HepG2 (cell line): ENCODE measurements around the gene NUP214. TPM values are rescaled to one million over a fixed set of nuclear protein-coding genes. Genes with fewer than 3 reads are reported as not detected.

Source experiments
- ATAC-seq: fragments of 200-7000 bp; cut with Tn5 transposase; 3 replicates; pipeline ENCODE4 v1.9.1; 2020; ENCODE audit warnings: mild to moderate bottlenecking, moderate library complexity
- BruUV-seq: library from RNA; stranded (reverse); fragments of 400-500 nt; replicated peaks from 2 replicates; lab custom pipeline; 2021; lab: Mats Ljungman, UMichigan
- CTCF ChIA-PET: fragments of 300-600 bp; formaldehyde crosslinking; extraction: SDS; loops from one replicate; lab custom pipeline; 2021; ENCODE audit warnings: low total read pairs, inconsistent platforms, low intra/inter-chr PET ratio; lab: Yijun Ruan, JAX
- POLR2A ChIA-PET: fragments of 350-600 bp; sonication (Branson Sonifier 250); formaldehyde crosslinking; loops from one replicate; lab custom pipeline; 2020; ENCODE audit warnings: antibody characterized with exemption, inconsistent platforms; lab: Yijun Ruan, JAX
- DNase-seq: peaks from one replicate; pipeline ENCODE4 v3.0.0-alpha.2; 2015; ENCODE audit warnings: low spot score
- FAIRE-seq: peaks from 3 replicates; lab custom pipeline; 2011; peaks lifted over from hg19 to GRCh38; lab: Jason Lieb, UNC
- H2AFZ ChIP-seq: one replicate; pipeline ENCODE4 v1.6.1; 2011; ENCODE audit warnings: low read length, inconsistent platforms
- H3K27ac ChIP-seq: fragments of 300-600 bp; 3 replicates; pipeline ENCODE4 v1.8.0; 2011; ENCODE audit warnings: mixed run types, mild to moderate bottlenecking, mixed read lengths, low read length, inconsistent platforms; ENCODE audit not compliant: insufficient read depth; ENCODE audit errors: extremely low read length
- H3K27me3 ChIP-seq, 2 experiments: fragments of 200-600 bp in 1 of 2; 2 replicates in 1 of 2; 3 replicates in 1 of 2; pipeline versions ENCODE4 v1.6.0 to v1.8.0; 2011; ENCODE audit warnings: low read length in 2 of 2, mild to moderate bottlenecking in 2 of 2, moderate library complexity in 2 of 2, inconsistent platforms in 1 of 2; ENCODE audit not compliant: insufficient read depth in 2 of 2, control insufficient read depth in 1 of 2
- H3K36me3 ChIP-seq, 2 experiments: fragments of 200-600 bp in 1 of 2; replicated peaks in 1 of 2; 2 replicates in 1 of 2; 3 replicates in 1 of 2; pipeline versions ENCODE4 v1.5.1 to v1.8.0; 2011; ENCODE audit warnings: low read length in 2 of 2, inconsistent platforms in 1 of 2; ENCODE audit not compliant: insufficient read depth in 2 of 2, control insufficient read depth in 1 of 2
- H3K4me1 ChIP-seq: 2 replicates; pipeline ENCODE4 v1.5.1; 2012; ENCODE audit warnings: low read length, inconsistent platforms; ENCODE audit not compliant: insufficient read depth
- H3K4me2 ChIP-seq: 2 replicates; pipeline ENCODE4 v1.6.0; 2011; ENCODE audit warnings: low read depth, low read length, inconsistent platforms
- H3K4me3 ChIP-seq, 3 experiments: fragments of 200-600 bp in 1 of 3; sonication (generic), shearing (Covaris generic) in 1 of 3; replicated peaks in 1 of 3; 2 replicates each; pipeline ENCODE4 v1.5.1; 2011 to 2016; ENCODE audit warnings: low read length in 3 of 3, inconsistent platforms in 2 of 3, low read depth in 2 of 3, mild to moderate bottlenecking in 2 of 3, control low read depth in 1 of 3, mixed read lengths in 1 of 3; ENCODE audit not compliant: insufficient read depth in 1 of 3
- H3K79me2 ChIP-seq: one replicate; pipeline ENCODE4 v1.6.1; 2011; ENCODE audit warnings: low read length, inconsistent platforms; ENCODE audit not compliant: insufficient read depth
- H3K9ac ChIP-seq: 2 replicates; pipeline ENCODE4 v1.6.0; 2011; ENCODE audit warnings: mild to moderate bottlenecking, low read depth, low read length, inconsistent platforms; ENCODE audit not compliant: insufficient read depth
- H3K9me3 ChIP-seq: 2 replicates; pipeline ENCODE4 v1.5.1; 2012; ENCODE audit warnings: mild to moderate bottlenecking, low read length
- H4K20me1 ChIP-seq: 2 replicates; pipeline ENCODE4 v1.6.0; 2011; ENCODE audit warnings: inconsistent platforms, mild to moderate bottlenecking, low read length, moderate library complexity; ENCODE audit not compliant: insufficient read depth
- ARID4A ChIP-seq: sonication (generic); formaldehyde crosslinking; IDR thresholded peaks from 2 replicates; pipeline ENCODE4 v1.5.0; 2020; ENCODE audit warnings: mild to moderate bottlenecking, missing genetic modification reagents, borderline replicate concordance
- CENPX ChIP-seq: sonication (generic); formaldehyde crosslinking; IDR thresholded peaks from 2 replicates; pipeline ENCODE4 v1.9.0; 2021; ENCODE audit warnings: mild to moderate bottlenecking, missing genetic modification reagents, moderate library complexity
- ETV5 ChIP-seq: IDR thresholded peaks from 2 replicates; pipeline ENCODE4 v1.6.1; 2018; ENCODE audit warnings: missing biosample characterization, missing genetic modification reagents, inconsistent platforms, borderline replicate concordance
- KMT2A ChIP-seq: sonication (generic); formaldehyde crosslinking; IDR thresholded peaks from 2 replicates; pipeline ENCODE4 v1.4.0; 2020; ENCODE audit warnings: missing genetic modification reagents
- YEATS2 ChIP-seq: sonication (generic); formaldehyde crosslinking; IDR thresholded peaks from 2 replicates; pipeline ENCODE4 v1.4.0; 2020; ENCODE audit warnings: missing genetic modification reagents, borderline replicate concordance
- ZNF556 ChIP-seq: sonication (generic); formaldehyde crosslinking; IDR thresholded peaks from 2 replicates; pipeline ENCODE4 v1.4.0; 2020; ENCODE audit warnings: mild to moderate bottlenecking, missing genetic modification reagents, borderline replicate concordance
- ZNF629 ChIP-seq: sonication (generic); formaldehyde crosslinking; conservative IDR thresholded peaks from 2 replicates; pipeline ENCODE4 v1.5.0; 2020; ENCODE audit warnings: missing genetic modification reagents
- ZNF674 ChIP-seq: sonication (generic); formaldehyde crosslinking; IDR thresholded peaks from 2 replicates; pipeline ENCODE4 v1.5.0; 2020; ENCODE audit warnings: low read depth, mild to moderate bottlenecking, missing genetic modification reagents
- in situ Hi-C: cut with HindIII; loops from 2 replicates; pipeline ENCODE4 v1.10.0; 2017; ENCODE audit warnings: low pct_unique_long_range_greater_than_20kb; ENCODE audit not compliant: extremely low pct_ligation_motif_present
- intact Hi-C: fragments of 100-400 bp; cut with micrococcal nuclease; formaldehyde crosslinking; loops from one replicate; pipeline ENCODE4 v1.10.0; 2022; ENCODE audit not compliant: unreplicated experiment
- polyA plus RNA-seq, 8 experiments: library from polyadenylated mRNA; depleted of rRNA in 3 of 8; stranded (reverse) in 7 of 8; unstranded in 1 of 8; fragments of >200 nt; fragmentation: Illumina TruSeq in 4 of 8; extraction: Trizol in 4 of 8; gene quantifications; 2 replicates each; pipeline versions ENCODE4 v1.2.1 to v1.2.3, GENCODE V29; 2011 to 2016; ENCODE audit warnings: low read depth in 4 of 8, missing spikeins in 1 of 8, mixed read lengths in 1 of 8; ENCODE audit not compliant: insufficient read depth in 1 of 8
- total RNA-seq, 5 experiments: library from RNA; depleted of rRNA; stranded (reverse); fragments of >200 nt; fragmentation: Illumina TruSeq; extraction: Trizol; gene quantifications; 2 replicates each; pipeline ENCODE4 v1.2.3, GENCODE V29; 2016; ENCODE audit warnings: low read depth in 1 of 5
- TF ChIP-seq, protein P1 (sequence below): sonication (generic); formaldehyde crosslinking; IDR thresholded peaks from 2 replicates; pipeline ENCODE4 v1.5.1; 2020; ENCODE audit warnings: mild to moderate bottlenecking, missing genetic modification reagents, borderline replicate concordance
- TF ChIP-seq, protein P2 (sequence below): sonication (generic); formaldehyde crosslinking; IDR thresholded peaks from 2 replicates; pipeline ENCODE4 v1.4.0; 2020; ENCODE audit warnings: mild to moderate bottlenecking, missing genetic modification reagents, borderline replicate concordance

Gene NUP214
- total and polyA plus RNA-seq, 2 of the 13 experiments (the other 11 are each of a cell fraction or from before 2014, with no cell fraction given): 8.4 to 16.0 TPM

- TF ChIP-seq ARID4A (CRISPR knock-in tag) (no peak), ZNF629 (no peak), ZNF556 (CRISPR knock-in tag) (no peak), CENPX (CRISPR knock-in tag) (no peak), KMT2A (CRISPR knock-in tag) (no peak), ETV5 (CRISPR knock-in tag) (no peak)
Observed at GRCh38 chr9:131162886-131163285, 37.5 kb downstream of the NUP214 start (continued).

- no peak overlapping the region for H3K4me3 ChIP-seq
- no peak overlapping the region for H3K27ac ChIP-seq
- no TSS peak for BruUV-seq
- H3K4me1 ChIP-seq: no peaks in the 10 kb centered on the region
- H3K4me2 ChIP-seq: no peak overlapping the region
- ChIA-PET CTCF (no interaction called here), POLR2A (no interaction called here)
- no peak overlapping the region for H2AFZ ChIP-seq
- H3K27me3 ChIP-seq: no peaks in the 10 kb centered on the region
- no peaks in the 10 kb centered on the region for H3K79me2 ChIP-seq
- intact Hi-C loops (no loop called here), in situ Hi-C loops (no loop called here)
- no peak for FAIRE-seq
- no peak for DNase-seq
- H3K36me3 ChIP-seq: peaks cover 17 to 79% of the 10 kb centered on the region in 2 experiments; a peak in 4 of 5 replicates
- no peak for ATAC-seq
- no peaks in the 10 kb centered on the region for H3K9me3 ChIP-seq
- no peak overlapping the region for H3K9ac ChIP-seq
- peaks cover 4% of the 10 kb centered on the region; the same call in 1 of the 2 replicates for H4K20me1 ChIP-seq
- TF ChIP-seq, protein P1, sequence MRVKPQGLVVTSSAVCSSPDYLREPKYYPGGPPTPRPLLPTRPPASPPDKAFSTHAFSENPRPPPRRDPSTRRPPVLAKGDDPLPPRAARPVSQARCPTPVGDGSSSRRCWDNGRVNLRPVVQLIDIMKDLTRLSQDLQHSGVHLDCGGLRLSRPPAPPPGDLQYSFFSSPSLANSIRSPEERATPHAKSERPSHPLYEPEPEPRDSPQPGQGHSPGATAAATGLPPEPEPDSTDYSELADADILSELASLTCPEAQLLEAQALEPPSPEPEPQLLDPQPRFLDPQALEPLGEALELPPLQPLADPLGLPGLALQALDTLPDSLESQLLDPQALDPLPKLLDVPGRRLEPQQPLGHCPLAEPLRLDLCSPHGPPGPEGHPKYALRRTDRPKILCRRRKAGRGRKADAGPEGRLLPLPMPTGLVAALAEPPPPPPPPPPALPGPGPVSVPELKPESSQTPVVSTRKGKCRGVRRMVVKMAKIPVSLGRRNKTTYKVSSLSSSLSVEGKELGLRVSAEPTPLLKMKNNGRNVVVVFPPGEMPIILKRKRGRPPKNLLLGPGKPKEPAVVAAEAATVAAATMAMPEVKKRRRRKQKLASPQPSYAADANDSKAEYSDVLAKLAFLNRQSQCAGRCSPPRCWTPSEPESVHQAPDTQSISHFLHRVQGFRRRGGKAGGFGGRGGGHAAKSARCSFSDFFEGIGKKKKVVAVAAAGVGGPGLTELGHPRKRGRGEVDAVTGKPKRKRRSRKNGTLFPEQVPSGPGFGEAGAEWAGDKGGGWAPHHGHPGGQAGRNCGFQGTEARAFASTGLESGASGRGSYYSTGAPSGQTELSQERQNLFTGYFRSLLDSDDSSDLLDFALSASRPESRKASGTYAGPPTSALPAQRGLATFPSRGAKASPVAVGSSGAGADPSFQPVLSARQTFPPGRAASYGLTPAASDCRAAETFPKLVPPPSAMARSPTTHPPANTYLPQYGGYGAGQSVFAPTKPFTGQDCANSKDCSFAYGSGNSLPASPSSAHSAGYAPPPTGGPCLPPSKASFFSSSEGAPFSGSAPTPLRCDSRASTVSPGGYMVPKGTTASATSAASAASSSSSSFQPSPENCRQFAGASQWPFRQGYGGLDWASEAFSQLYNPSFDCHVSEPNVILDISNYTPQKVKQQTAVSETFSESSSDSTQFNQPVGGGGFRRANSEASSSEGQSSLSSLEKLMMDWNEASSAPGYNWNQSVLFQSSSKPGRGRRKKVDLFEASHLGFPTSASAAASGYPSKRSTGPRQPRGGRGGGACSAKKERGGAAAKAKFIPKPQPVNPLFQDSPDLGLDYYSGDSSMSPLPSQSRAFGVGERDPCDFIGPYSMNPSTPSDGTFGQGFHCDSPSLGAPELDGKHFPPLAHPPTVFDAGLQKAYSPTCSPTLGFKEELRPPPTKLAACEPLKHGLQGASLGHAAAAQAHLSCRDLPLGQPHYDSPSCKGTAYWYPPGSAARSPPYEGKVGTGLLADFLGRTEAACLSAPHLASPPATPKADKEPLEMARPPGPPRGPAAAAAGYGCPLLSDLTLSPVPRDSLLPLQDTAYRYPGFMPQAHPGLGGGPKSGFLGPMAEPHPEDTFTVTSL (CRISPR knock-in tag): no peak
- TF ChIP-seq ZNF674 (CRISPR knock-in tag): no peak
- TF ChIP-seq, protein P2, sequence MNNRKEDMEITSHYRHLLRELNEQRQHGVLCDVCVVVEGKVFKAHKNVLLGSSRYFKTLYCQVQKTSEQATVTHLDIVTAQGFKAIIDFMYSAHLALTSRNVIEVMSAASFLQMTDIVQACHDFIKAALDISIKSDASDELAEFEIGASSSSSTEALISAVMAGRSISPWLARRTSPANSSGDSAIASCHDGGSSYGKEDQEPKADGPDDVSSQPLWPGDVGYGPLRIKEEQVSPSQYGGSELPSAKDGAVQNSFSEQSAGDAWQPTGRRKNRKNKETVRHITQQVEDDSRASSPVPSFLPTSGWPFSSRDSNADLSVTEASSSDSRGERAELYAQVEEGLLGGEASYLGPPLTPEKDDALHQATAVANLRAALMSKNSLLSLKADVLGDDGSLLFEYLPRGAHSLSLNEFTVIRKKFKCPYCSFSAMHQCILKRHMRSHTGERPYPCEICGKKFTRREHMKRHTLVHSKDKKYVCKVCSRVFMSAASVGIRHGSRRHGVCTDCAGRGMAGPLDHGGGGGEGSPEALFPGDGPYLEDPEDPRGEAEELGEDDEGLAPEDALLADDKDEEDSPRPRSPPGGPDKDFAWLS (CRISPR knock-in tag): no peak
- TF ChIP-seq YEATS2 (CRISPR knock-in tag): no peak
Observed at GRCh38 chr9:131165523-131165922, 40.1 kb downstream of the NUP214 start.
